OCI-LY1 (cell line): ENCODE results near the gene ADCY1.

ENCODE experiments used
- H2AFZ ChIP-seq: fragments of 200-600 bp; sonication (generic), shearing (Covaris generic); 2 replicates; pipeline ENCODE4 v1.6.0; 2014; ENCODE audit warnings: antibody characterized with exemption, mild to moderate bottlenecking, low read length
- H3F3A ChIP-seq: fragments of 200-600 bp; sonication (generic), shearing (Covaris generic); 2 replicates; pipeline ENCODE4 v1.6.0; 2014; ENCODE audit warnings: mild to moderate bottlenecking, antibody characterized with exemption, low read length, moderate library complexity; ENCODE audit not compliant: insufficient read depth
- H3K27ac ChIP-seq: fragments of 200-600 bp; sonication (generic); 2 replicates; pipeline ENCODE4 v1.5.1; 2014; ENCODE audit warnings: low read length, mixed run types, mild to moderate bottlenecking, low read depth; ENCODE audit not compliant: poor library complexity, severe bottlenecking
- H3K27me3 ChIP-seq: fragments of 200-600 bp; sonication (generic); 2 replicates; pipeline ENCODE4 v1.6.0; 2014; ENCODE audit warnings: antibody characterized with exemption, mild to moderate bottlenecking, low read length, moderate library complexity; ENCODE audit not compliant: insufficient read depth
- H3K36me3 ChIP-seq: fragments of 200-600 bp; sonication (generic); 2 replicates; pipeline ENCODE4 v1.6.1; 2014; ENCODE audit warnings: mild to moderate bottlenecking, antibody characterized with exemption, low read length, moderate library complexity, mixed read lengths; ENCODE audit not compliant: insufficient read depth
- H3K4me1 ChIP-seq: fragments of 200-600 bp; sonication (generic); 2 replicates; pipeline ENCODE4 v1.5.1; 2014; ENCODE audit warnings: mild to moderate bottlenecking, low read length, moderate library complexity; ENCODE audit not compliant: insufficient read depth, severe bottlenecking
- H3K4me2 ChIP-seq: fragments of 200-600 bp; sonication (generic), shearing (Covaris generic); 2 replicates; pipeline ENCODE4 v1.6.1; 2014; ENCODE audit warnings: low read length
- H3K4me3 ChIP-seq: fragments of 200-600 bp; sonication (generic); 2 replicates; pipeline ENCODE4 v1.5.1; 2014; ENCODE audit warnings: low read length, low read depth, mild to moderate bottlenecking, mixed read lengths; ENCODE audit not compliant: poor library complexity, severe bottlenecking
- H3K79me2 ChIP-seq: fragments of 200-600 bp; shearing (Covaris generic); 2 replicates; pipeline ENCODE4 v1.6.1; 2016; ENCODE audit warnings: mixed run types, low read length, mixed read lengths; ENCODE audit not compliant: insufficient read depth
- H3K9ac ChIP-seq: fragments of 200-600 bp; sonication (generic), shearing (Covaris generic); 2 replicates; pipeline ENCODE4 v1.6.1; 2014; ENCODE audit warnings: mild to moderate bottlenecking, low read length, mixed read lengths
- H3K9me2 ChIP-seq: fragments of 200-600 bp; sonication (generic), shearing (Covaris generic); 2 replicates; pipeline ENCODE4 v1.6.1; 2014; ENCODE audit warnings: low read depth, mild to moderate bottlenecking, low read length, mixed read lengths
- H3K9me3 ChIP-seq: fragments of 200-600 bp; shearing (Covaris generic); 2 replicates; pipeline ENCODE4 v1.6.1; 2014; ENCODE audit warnings: low read length, mixed read lengths
- H4K20me1 ChIP-seq: fragments of 200-600 bp; sonication (generic), shearing (Covaris generic); 2 replicates; pipeline ENCODE4 v1.6.0; 2016; ENCODE audit warnings: mild to moderate bottlenecking, low read length; ENCODE audit not compliant: insufficient read depth
- EZH2 ChIP-seq: fragments of 200-600 bp; sonication (generic), shearing (Covaris generic); IDR thresholded peaks from 2 replicates; pipeline ENCODE4 v1.8.0; 2017; ENCODE audit warnings: borderline replicate concordance, mixed run types, mild to moderate bottlenecking, antibody characterized with exemption, low read length, moderate library complexity, mixed read lengths
- TF ChIP-seq, protein P1 (sequence below): fragments of 200-600 bp; sonication (generic), shearing (Covaris generic); IDR thresholded peaks from 2 replicates; pipeline ENCODE4 v1.5.1; 2017; ENCODE audit warnings: mild to moderate bottlenecking, antibody characterized with exemption, low read length, moderate library complexity, mixed read lengths

The ADCY1 gene

DNA sequence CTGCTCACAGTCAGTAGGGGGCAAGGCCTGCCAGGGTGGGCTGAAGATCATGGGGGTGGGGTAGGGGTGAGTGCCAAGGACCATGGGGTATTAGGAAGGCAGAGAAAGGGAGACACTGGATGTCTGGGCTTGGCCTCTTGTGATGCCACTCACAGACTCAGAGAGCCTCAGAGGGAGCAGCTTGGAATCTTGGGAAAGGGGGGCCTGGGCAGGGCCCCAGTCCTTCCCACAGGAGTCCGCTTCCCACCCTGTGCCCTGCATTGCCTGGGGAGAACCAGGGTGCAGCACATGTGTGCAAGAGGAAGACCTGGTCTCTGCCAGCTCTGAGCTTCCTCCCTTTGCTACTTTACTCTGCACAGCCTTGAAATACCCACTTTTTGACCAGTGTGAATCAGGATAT is 4.3 kb downstream of the ADCY1 start:
- Histone ChIP-seq H3K9me3 (no peaks in the 10 kb centered on the region), H3K4me1 (no peaks in the 10 kb centered on the region), H3F3A (no peaks in the 10 kb centered on the region), H3K4me2 (no peak overlapping the region), H3K27ac (no peak overlapping the region), H3K79me2 (no peaks in the 10 kb centered on the region), H3K9me2 (no peaks in the 10 kb centered on the region), H3K27me3 (no peaks in the 10 kb centered on the region), H3K36me3 (no peaks in the 10 kb centered on the region), H3K9ac (no peak overlapping the region), H2AFZ (no peak overlapping the region), H4K20me1 (no peaks in the 10 kb centered on the region), H3K4me3 (no peak overlapping the region)
- TF ChIP-seq EZH2: no peak
- TF ChIP-seq, protein P1, sequence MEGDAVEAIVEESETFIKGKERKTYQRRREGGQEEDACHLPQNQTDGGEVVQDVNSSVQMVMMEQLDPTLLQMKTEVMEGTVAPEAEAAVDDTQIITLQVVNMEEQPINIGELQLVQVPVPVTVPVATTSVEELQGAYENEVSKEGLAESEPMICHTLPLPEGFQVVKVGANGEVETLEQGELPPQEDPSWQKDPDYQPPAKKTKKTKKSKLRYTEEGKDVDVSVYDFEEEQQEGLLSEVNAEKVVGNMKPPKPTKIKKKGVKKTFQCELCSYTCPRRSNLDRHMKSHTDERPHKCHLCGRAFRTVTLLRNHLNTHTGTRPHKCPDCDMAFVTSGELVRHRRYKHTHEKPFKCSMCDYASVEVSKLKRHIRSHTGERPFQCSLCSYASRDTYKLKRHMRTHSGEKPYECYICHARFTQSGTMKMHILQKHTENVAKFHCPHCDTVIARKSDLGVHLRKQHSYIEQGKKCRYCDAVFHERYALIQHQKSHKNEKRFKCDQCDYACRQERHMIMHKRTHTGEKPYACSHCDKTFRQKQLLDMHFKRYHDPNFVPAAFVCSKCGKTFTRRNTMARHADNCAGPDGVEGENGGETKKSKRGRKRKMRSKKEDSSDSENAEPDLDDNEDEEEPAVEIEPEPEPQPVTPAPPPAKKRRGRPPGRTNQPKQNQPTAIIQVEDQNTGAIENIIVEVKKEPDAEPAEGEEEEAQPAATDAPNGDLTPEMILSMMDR: no peak

DNA sequence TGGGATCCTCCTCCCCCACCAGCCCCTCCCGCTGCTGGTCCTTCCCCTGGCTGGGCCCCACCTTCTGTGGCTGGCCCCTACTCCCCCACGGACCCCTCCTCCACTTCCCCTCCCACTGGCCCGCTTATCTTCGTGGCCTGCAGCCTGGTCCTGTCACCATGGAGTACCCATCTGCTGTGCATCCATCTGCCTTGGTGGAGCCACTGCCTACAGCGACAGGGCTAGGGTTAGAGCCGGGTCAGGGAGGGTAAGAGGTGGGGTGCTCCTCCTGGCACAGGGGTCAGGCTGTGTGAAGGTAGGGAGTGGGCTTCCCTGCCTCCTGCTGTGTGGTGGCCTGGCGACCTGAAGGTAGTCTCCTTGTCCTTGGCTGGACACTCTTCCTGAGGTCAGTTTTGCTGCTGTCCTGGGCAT is 5.2 kb downstream of the ADCY1 start:
- no peaks in the 10 kb centered on the region for H3K9me2 ChIP-seq
- H3K4me3 ChIP-seq: no peak overlapping the region
- TF ChIP-seq, protein P1: no peak
- TF ChIP-seq EZH2: no peak
- H2AFZ ChIP-seq: no peak overlapping the region
- H3K4me1 ChIP-seq: no peaks in the 10 kb centered on the region
- no peaks in the 10 kb centered on the region for H3F3A ChIP-seq
- no peaks in the 10 kb centered on the region for H3K79me2 ChIP-seq
- H3K27ac ChIP-seq: no peak overlapping the region
- no peaks in the 10 kb centered on the region for H3K36me3 ChIP-seq
- H3K27me3 ChIP-seq: no peaks in the 10 kb centered on the region
- no peaks in the 10 kb centered on the region for H4K20me1 ChIP-seq
- H3K4me2 ChIP-seq: no peak overlapping the region
- no peaks in the 10 kb centered on the region for H3K9me3 ChIP-seq
- H3K9ac ChIP-seq: no peak overlapping the region

DNA sequence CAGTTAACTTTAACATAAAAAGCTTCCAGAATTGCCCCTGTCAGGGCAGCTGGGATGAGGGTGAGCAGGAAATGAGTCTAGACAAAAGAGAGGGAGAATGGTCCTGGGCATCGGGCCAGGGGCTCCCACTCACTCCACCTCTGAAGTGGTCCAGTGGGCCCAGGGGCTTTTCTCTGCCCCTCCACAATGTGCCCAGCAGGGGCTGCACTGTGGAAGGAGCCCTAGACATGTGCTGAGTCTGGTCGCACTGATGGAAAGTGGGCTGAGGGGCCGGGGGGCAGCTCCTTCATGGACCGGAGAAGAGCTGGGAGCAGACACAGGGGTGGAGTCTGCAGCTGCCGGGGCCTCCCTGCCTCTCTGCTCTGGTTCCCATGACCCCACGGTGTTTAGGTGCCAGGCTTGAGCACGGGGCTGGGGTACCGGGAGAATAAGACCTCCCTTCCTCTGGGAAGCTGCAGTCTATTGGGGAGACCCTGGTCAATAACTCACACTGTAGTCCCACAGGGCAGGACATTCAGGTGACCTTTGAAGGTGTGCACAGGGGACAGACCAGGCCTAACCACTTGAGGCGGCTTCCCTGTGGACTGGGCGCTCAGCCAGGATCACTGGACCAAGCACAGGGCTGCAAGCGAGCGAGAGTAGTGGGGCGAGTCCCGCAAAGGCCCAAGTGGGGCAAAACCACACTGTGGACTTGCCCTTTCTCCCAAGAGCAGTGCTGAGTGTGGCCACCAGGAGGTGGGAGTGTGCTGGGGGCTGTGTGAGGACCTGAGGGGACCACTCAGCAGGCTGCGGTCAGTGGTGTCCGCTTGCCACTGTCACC is 6.1 kb downstream of the ADCY1 start:
- Histone ChIP-seq H3K27me3 (no peaks in the 10 kb centered on the region), H2AFZ (no peak overlapping the region)
- no peak for TF ChIP-seq EZH2
- TF ChIP-seq, protein P1: peak; percentile 19; the same call in 1 of the 2 replicates

More for the DNA sequence above, 6.1 kb downstream of the ADCY1 start:
- no peak overlapping the region for H3K4me3 ChIP-seq
- H3K36me3 ChIP-seq: no peaks in the 10 kb centered on the region
- no peaks in the 10 kb centered on the region for H3K9me3 ChIP-seq
- no peaks in the 10 kb centered on the region for H3K79me2 ChIP-seq
- no peaks in the 10 kb centered on the region for H3K4me1 ChIP-seq
- H3K9me2 ChIP-seq: no peaks in the 10 kb centered on the region
- no peak overlapping the region for H3K9ac ChIP-seq
- no peaks in the 10 kb centered on the region for H4K20me1 ChIP-seq
- no peak overlapping the region for H3K4me2 ChIP-seq
- no peak overlapping the region for H3K27ac ChIP-seq
- no peaks in the 10 kb centered on the region for H3F3A ChIP-seq
